ENCODE results near the gene UEVLD.
"Not testable (repeated sequence)": the region's sequence is repeated elsewhere in the genome, so short reads cannot be mapped to it uniquely, and the experiment has no call there.

Gene UEVLD

DNA sequence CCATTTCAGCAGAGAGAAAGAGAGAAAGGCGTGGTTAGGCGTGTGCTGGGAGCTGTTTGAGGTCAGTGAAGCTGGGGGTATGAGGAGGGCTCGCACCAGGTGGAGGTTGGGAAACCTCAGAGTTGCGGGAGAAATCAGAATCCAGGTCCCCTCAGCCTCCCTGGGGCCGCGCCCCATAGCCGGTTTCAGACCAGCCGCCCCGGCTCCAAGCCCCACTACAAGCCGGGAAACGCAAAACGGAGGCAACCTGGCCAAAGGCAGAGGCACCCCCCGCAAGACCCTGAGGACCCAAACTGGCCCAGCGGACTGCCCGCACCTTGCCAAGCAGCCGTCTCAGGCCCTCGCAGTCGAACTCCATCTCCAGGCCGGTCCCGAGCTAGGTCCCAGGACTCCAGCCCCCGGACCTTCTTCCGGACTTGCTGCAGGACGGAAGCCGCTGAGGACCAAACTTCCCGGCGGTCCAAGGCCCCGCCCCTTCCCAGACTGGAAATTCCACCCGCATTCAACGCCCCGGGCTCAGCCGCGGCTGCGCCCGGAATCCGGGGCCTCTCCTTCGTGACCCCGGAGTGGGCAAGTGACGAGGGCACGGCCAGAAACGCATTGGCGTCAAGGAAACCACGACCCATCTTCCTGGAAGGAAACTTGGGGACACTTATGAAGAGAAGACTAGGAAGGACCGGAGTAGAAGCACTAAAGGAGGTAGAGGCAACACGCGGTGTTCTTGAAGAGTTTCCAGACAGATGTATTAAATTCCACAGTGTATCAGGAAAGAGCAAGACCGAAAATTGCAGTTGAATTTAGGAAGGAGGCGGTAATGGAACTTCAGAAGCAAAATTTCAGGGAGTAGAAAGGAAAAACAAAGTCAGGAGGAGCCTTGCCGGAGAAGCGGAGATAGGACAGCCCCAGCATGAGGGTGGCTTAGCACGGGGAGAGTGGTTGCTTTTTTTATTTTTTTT, at the start of gene UEVLD:
Gene UEVLD (minus strand): TSS at position 438 of the 956 bp plus-strand sequence. CDS start 80 bp downstream, at position 358.
- DNase-seq (ENCODE audit: low read depth in 3 of 3), result peak; percentile 41 to 57 (median 46)

DNA sequence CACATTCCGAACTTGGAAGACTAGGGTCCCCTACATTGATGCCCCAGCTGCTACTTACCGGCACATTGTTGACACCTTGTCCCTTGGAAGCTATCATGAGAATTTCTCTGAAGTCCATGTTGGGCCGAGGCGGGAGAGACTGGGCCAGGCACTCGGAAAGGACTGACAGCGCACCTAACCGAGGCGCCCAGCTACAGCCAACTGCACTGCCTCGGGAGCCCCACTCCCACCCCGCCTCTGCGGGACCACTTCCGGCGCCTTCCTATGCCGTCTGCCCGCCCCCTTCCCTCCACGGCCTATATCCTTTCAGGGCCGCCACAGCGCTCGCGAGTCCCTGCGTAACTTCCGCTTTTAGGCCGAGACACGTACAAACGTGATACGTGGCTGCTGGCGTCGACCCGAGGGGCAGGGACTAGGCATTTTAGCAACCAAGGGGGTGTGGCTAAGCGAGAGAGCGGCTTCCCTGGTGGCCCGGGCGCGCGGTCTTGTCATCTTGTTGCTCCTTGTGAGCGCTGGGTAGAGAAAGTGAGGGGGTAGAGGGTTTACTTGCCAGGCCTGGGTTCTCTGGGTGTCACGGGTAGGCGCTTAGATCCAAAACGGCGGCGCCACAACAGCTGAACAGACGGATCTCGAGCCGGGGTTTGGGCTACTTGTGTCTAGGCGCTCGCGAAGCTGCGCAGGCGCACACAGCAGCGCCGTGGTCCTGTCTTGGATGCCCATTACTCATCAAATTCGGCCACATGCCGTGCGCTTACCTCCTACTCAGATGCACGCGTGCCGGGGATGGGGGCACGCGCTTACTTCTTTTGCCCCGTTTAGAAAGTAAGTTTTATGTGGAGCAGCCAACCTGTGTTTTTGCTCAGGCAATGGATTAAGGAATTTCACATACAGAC, 45.9 kb upstream of the UEVLD start, which contains the start of gene SPTY2D1:
Gene SPTY2D1 (minus strand): TSS at position 203 of the 893 bp plus-strand sequence. CDS start 85 bp downstream, at position 118.
- peak; percentile 93 to 97 (median 94) for DNase-seq (ENCODE audit: low read depth in 3 of 3)

DNA sequence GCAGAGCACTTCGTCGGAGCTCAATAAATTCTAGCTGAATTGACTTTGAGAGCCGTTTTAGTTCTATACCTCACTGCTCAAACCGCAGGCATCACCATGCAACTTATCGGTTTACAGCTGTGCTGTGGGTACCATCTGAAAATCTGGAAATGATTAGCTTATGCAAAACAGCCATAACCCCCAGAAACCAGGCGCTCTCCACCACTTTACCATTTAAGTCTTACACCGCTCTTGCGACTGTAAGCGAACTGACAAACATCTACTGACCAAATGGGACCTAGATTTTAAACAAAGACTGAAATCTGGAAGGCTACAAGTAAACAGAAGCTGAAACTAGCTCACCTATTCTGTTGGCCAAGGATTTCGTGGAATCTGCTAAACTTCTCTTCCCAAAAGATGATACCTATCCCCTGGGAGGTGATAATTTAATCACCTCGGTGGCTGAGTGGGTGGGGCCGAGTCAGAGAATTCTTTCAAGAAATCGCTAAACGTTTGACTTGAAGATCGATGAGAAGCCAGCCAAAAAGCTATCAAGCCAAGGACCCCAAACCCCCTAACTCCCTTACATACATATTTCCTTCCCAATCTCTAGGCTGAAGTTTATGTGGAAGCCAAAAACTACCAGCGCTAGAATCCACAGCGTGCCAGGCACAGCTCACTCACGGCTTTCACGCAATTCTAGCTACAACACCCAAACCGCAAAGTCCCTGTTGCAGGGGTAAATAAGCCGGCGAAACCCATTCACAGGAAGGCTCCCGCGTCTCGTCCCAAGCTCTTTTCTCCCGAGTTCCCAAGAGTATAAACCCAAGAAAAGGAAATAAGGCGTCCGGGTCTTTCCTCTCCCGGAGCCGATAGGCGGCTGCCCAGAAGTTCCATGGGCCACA, 45.0 kb upstream of the UEVLD start:
- peak in 1 of 3 donors; percentile 8 for DNase-seq (ENCODE audit: low read depth in 3 of 3)

DNA sequence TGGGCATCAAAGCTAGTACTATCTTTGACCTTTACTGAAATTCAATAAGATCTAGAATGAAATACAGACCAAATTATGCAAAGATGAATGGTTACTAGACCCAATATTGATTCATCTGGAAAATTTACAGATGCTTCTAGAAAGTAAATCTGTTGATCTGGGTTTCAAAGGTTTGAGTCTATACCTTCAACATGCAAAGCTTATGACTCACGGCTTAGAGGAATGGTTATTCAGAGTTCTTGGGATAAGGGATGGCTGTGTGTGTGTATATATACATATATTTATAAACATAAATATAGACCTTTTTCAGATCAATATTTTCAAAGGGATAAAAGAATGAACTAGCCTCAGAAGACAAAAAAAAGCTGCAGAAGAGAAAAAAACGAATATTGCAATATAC, 44.3 kb upstream of the UEVLD start:
- DNase-seq (ENCODE audit: low read depth in 3 of 3), result no peak

DNA sequence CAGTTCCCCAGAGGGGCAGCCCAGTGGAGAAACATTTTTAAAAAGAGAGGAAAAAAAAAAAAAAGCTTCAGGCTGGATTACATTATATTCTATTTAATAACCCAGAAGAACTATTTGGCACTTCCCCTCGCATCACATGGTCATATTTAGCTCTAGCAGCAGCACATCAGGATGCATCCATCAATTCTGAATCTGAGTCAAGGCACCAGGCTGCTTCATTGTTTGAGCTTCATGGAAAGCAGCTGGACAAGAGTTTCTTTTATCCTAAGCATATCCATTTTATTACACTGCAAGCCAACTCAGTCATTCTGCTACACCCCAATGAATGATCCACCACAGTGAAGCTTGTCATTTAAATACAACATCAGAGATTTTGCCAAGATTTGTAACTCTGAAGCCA, 35.6 kb upstream of the UEVLD start:
- DNase-seq (ENCODE audit: low read depth in 3 of 3), result no peak

DNA sequence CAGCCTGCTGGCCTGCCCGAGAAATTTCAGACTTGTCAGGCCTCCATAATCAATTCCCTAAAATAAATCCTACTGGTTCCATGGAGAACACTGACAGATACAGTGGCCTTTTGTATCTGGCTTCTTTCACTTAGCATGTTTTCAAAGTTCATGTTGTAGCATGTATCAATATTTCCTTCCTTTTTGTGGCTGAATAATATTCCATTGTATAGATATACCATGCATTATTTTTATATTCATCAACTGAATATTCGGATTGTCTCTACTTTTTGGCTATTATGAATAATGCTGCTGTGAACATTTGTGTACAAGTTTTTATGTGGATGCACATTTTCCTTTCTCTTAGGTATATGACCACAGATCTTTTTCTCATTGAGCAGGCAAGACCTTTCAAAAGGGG, 35.2 kb upstream of the UEVLD start:
- DNase-seq (ENCODE audit: low read depth in 3 of 3), result no peak

DNA sequence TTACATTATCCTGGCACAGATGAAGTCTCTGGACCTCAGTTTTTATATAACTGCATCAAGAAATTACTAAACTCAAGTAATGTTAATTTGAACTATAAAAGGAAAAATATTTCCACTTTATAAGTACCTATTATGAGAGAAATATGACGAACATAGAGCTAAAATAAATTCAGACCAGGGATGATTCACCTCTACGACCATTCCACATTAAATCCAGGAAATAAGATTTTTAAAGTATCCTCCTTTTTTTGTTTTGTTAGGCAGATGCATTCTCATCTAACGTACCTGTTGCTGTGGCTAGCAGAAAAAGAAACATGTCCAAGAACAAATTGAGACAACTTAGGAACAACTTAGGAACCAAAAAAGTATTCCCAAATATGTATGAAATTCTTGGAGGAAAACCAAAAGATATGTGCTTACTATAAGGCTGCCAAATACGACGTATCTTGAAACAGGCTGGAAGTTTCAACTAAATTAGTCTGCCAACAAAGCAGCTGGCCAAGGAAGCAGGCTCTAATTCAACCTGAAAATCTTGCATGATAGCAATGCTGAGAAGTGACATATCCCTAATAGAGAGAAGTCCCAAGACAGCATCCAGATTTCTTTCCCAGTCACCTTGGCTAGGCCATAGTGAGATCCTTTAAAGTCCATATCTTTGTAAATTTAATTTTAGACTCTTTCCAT, 29.9 kb upstream of the UEVLD start:
- DNase-seq (ENCODE audit: low read depth in 3 of 3), result no peak

DNA sequence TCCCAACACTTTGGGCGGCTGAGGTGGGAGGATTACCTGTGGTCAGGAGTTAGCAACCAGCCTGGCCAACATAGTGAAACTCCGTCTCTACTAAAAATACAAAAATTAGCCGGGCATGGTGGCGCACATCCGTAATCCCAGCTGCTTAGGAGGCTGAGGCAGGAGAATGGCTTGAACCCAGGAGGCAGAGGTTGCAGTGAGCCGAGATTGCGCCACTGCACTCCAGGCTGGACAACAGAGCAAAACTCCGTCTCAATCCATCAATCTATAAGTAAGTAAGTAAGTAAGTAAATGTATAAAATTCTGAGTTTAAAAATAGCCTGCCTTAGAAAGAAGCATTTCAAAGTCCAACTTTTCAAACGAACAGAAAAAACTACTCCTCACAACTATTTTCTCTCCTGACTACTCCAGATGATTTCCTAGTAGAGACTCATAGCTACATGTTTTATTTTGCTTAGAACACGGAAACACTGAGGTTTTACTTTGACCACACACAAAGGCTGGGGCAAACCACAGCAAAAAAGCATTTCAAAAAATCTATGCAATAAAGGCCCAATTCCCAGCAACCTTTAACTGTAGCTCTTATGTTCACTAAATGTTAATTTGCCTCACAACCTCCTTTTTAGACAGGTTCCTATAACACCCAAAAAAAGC, 29.3 kb upstream of the UEVLD start:
- DNase-seq (ENCODE audit: low read depth in 3 of 3), result no peak

DNA sequence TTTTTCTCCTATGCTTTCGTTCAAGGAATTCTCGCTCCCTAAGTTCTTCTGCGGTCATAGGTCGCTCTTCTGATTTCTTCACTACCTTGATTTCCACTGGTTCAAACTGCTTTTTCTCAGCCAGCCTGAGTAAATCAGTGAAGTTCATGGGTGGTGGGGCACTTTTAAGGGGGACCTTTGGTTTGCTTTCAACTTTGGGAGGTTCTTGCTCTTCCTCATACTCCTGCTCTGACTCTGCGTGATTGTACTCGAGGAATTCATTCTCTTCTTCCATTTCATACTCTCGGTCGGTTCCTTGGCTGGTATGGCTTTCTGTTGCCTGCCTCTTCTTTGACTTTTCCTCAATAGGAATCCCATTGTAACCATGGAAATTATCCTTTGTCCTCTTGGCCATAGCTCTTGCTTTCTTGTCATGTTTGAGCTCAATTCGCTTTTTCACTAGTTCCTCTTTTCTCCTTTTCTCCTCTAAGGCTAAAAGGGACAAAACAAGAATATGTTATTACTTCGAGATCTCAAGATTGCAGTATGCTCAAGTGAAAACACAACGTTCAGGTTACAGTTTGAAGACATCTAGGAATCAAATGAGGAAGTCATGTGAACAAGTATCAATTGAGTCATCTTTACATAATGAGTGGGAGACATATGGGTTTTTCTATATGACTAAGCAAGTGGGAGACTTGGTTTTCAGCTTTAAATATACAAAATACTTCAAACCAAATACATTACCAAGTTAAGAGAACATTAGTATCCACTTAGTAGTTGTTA, 27.3 kb upstream of the UEVLD start:
- no peak for DNase-seq (ENCODE audit: low read depth in 3 of 3)

DNA sequence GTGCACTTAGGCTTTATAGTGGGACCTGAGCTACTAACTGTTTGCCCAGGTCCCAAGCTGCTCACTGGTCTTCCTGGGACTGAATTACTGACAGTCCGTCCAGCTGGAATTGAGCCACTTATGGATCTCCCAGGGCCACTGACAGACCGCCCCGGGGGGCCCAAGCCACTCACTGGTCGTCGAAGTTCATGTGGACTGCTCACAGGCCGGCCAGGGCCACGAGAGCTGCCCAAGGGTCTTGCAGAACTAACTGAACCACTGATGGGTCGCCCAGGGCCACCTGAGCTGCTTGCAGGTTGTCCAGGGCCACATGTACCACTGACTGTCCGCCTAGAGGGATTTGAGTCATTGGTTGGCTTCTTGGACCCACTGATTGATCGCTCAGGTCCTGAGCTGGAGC, 26.1 kb upstream of the UEVLD start:
- no peak for DNase-seq (ENCODE audit: low read depth in 3 of 3)

DNA sequence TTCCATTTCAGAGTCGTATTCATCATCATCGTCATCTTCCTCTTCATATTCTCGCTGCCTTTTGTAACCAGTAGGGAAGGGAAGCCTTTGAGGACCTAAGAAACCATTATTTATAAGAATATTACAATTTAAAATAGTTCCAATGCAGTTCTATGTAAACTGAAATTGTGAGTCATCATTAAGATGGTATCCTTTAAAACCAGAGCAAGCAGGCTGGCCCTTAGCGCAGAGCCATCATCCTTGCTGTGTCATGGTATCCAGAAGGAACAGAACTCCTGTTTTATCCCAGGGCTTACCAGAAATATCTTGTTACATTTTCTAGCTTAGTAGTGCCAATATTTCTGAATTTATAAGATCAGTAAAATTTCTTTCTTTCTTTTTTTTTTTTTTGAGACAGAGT, 23.9 kb upstream of the UEVLD start:
- no peak for DNase-seq (ENCODE audit: low read depth in 3 of 3)

DNA sequence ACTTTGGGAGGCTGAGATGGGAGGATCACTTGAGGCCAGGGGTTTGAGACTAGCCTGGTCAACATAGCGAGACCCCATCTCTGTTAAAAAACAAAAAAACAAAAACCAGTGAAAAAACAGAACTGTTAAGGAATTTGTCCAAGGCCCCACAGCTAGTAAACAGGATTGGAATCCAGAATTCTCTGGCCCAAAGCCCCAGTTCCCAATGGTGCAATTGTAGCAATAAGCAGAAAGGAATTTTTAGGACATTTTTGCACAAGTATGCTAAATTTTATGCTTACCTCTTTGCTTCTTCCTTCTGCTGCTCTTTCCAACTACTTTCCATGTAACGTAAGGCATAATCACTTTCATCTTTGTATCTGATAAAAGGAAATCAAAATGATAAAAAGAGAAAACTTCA, 22.7 kb upstream of the UEVLD start:
- DNase-seq (ENCODE audit: low read depth in 3 of 3), result no peak

DNA sequence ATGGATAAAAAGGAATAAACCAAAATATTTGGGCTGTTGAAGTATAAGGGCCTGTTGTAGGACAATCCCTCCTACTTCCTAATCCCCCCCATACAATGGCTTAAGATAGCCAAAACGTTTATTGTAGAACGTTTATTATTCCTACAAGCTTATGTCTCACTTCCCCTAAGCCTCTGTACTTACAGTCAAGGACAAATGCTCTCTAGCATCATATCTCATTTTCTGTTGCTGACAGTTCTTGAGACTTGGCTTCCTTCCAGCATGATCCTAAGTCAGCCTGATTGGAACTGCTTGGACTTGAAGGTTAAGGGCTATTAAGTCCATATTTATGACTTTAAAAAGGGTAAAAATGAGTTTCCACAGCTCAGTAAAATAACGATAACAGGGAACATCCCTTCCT, 19.8 kb upstream of the UEVLD start:
- DNase-seq (ENCODE audit: low read depth in 3 of 3), result no peak

DNA sequence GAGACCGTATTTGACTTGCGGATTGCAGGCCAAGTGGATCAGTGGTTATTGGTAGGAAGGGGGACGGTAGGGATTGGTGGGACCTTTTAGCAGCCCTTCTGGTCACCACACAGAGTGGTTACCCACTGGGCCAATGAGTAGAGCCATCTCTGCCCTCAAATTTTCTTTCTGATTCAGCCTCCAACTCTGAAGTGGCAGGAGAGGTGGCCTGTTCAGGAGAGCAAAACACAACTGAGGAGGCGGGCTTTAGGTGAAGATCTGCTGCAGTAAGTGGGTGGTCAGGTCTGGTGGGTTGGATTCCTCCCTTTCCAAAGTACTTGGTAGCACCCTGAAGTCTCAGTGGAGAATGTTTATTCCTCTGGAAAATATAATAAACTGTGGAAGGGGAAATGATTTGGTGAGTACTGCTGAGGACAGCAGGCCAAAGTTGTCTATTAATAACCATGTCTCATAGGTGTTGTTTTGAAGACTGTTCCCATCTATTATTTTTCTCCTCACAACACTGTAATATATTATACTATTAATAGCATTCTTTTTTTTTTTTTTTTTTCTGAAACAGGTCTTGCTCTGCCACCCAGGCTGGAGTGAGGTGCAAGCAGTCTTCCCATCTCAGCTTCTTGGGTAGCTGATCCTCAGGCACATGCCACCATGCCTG, 12.5 kb upstream of the UEVLD start:
- no peak for DNase-seq (ENCODE audit: low read depth in 3 of 3)

DNA sequence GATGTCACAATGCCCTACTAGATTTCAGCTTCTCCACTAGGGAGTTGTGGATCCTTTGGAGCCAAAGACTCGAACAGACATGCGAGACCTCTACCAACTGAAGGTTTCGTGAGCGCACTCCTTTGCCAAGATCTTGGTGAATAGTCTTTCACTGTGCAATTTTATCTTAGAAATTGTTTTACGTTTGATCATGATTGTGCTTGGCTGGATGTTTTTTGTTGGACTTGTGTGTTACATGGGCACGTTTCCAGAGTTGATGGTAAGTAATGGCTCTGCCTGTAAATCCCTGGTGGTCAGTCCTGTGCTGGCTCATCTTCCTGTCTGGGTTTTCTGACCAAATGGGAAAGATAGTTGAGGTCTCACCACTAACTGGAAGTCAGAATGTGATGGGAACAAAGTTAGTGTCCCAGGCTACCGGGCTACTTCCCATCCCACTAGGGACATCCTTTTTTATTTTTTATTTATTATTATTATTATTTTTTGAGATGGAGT, 11.3 kb upstream of the UEVLD start, which contains the start of gene MISFA:
Gene MISFA (plus strand): TSS at position 51 of the 492 bp plus-strand sequence. CDS start 140 bp downstream, at position 191.
- DNase-seq (ENCODE audit: low read depth in 3 of 3), result no peak

DNA sequence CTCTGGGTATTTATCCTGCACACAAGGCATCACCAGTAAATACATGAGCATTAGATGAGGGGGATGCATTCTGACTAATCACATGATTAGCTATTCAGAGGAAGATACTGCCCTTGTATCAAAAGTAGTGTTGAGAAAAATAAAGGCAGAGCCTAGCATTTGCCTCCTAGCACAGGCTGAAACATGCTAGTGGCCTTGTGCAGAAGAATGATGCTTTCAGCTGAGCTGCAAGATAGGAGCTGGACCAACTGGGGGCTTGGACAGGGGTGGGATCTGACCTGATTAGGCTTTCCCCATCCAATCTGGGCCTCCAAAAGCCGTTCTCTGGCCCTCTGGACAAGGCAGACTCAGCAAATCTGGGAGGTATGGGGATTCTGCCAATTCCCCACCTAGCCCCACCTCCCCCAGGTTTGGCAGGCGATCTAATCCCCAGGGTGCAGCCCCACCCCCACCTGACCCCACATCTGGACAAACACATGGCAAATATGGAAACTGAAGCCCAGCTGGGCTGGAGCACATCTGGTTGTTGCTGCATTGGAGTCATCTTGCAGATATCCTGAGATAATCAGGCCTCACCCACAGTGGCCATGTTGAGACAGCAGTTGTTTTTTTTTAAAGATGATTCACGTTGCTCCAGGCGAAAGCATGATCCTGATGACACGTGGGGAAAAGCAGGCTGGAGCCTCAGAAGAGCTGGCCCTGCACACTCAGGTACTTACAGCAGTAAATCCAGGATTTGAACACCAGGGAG, 6.6 kb upstream of the UEVLD start:
- no peak for DNase-seq (ENCODE audit: low read depth in 3 of 3)

DNA sequence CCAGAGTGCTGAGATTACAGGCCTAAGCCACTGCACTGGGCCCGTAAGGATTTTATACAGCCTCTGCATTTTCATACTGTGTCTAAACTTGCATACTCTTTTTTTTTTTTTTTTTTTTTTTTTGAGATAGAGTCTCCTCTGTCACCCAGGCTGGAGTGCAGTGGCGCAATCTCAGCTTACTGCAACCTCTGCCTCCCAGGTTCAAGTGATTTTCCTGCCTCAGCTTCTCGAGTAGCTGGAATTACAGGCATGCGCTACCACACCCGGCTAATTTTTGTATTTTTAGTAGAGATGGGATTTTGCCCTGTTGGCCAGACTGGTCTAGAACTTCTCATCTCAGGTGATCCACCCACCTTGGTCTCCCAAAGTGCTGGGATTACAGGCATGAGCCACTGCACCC, 5.6 kb upstream of the UEVLD start:
- DNase-seq (ENCODE audit: low read depth in 3 of 3), result not testable (repeated sequence)

DNA sequence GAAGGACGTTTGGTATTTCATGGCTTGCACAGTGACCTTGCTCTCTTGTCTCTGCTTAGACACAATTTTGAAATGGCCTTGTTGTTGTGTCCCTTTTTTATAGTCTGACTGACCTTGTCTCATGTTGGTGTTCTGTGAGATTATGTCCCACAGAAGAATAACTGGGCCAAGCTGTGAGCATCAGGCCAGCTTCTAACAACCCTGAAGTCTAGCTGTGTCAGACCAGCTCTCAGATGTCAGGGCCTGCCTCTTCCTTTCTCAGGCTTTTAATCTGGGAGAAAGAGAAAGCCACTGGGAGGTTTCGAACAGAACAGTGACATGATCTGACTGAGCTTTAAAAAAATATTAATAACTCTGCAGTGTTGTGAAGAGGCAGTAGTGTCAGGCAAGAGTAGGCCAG, 2.0 kb upstream of the UEVLD start:
- no peak for DNase-seq (ENCODE audit: low read depth in 3 of 3)

All from stimulated activated CD4-positive, alpha-beta T cell treated with anti-CD3 and anti-CD28 coated beads, TNF-alpha, amount 100 ng/mL, for 48 hours (primary cell).